ENCODE results near the gene DRC1. TPM values are rescaled to one million over a fixed set of nuclear protein-coding genes. Genes with fewer than 3 reads are reported as not detected.

The DRC1 gene
- total RNA-seq, 2 experiments from 2014 or later = not detected

DNA sequence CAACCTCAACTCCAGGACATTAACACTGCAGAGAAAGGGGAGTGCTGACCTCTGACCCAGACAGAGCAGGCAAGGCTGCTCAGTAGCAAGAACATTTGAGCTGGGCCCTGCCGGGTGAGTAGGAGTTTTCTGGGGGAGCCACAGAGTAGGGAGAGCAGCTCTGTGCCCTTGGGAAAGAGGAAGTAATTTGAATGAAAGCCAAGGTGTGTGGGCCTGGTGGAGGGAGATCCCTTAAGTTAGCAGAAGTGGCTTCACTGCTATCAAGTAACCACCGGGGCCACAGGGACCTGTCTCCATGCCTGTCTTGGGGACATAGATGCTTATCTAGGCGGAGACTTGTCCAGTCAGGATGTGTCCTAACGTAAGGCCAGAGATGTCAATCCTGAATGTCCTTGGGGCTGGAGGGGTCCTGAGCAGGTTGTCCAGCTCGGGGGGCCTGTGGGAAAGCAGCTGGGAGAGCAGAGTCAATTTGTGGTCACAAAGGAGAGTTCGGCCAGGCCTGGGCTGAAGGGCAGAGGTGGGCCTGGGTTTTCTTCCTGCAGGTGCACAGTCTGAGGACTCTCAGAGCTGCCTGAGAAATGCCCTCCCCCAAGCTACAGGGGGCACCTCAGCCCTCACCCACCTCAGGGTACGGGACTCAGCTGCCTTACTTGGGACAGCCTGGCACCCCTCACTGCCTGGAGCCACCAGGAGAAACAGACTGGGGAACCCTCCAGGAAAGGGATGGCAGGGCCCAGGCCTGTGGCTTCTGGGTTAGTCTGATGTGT lies 91.2 kb downstream of the DRC1 start:
- Histone ChIP-seq H3K79me2 (ENCODE audit: insufficient read depth, low read depth, low read length) (no peaks in the 10 kb centered on the region), H3K4me2 (ENCODE audit: low read length) (no peak overlapping the region), H2AFZ (ENCODE audit: low read length) (no peak overlapping the region), H3K9me3 (ENCODE audit: low read length) (no peaks in the 10 kb centered on the region), H3K4me1 (ENCODE audit: insufficient read depth, low read length, poor library complexity, severe bottlenecking) (no peaks in the 10 kb centered on the region), H3K9me2 (ENCODE audit: insufficient read depth, low read length) (no peaks in the 10 kb centered on the region), H3K27ac (ENCODE audit: low read depth, low read length, poor library complexity, severe bottlenecking) (no peak overlapping the region), H3K4me3 (ENCODE audit: low read depth, low read length, poor library complexity, severe bottlenecking) (no peak overlapping the region), H3K36me3 (ENCODE audit: insufficient read depth, low read length) (no peaks in the 10 kb centered on the region), H4K20me1 (ENCODE audit: insufficient read depth, low read length) (no peaks in the 10 kb centered on the region)
- BruUV-seq (replicated peaks) = no TSS peak
- ChIA-PET POLR2A (no interaction called here), CTCF (ENCODE audit: unreplicated experiment) (no interaction called here)
- DNase-seq (ENCODE audit: low spot score) = no peak
- intact Hi-C loops (cut with micrococcal nuclease; ENCODE audit: unreplicated experiment) = no loop called here
- TF ChIP-seq EZH2phosphoT487 (IDR thresholded peaks at IDR 0.05; ENCODE audit: borderline replicate concordance, low read depth, low read length) = no peak
- TF ChIP-seq, protein P1, sequence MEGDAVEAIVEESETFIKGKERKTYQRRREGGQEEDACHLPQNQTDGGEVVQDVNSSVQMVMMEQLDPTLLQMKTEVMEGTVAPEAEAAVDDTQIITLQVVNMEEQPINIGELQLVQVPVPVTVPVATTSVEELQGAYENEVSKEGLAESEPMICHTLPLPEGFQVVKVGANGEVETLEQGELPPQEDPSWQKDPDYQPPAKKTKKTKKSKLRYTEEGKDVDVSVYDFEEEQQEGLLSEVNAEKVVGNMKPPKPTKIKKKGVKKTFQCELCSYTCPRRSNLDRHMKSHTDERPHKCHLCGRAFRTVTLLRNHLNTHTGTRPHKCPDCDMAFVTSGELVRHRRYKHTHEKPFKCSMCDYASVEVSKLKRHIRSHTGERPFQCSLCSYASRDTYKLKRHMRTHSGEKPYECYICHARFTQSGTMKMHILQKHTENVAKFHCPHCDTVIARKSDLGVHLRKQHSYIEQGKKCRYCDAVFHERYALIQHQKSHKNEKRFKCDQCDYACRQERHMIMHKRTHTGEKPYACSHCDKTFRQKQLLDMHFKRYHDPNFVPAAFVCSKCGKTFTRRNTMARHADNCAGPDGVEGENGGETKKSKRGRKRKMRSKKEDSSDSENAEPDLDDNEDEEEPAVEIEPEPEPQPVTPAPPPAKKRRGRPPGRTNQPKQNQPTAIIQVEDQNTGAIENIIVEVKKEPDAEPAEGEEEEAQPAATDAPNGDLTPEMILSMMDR (conservative IDR thresholded peaks at IDR 0.05; ENCODE audit: low read length) = no peak

DNA sequence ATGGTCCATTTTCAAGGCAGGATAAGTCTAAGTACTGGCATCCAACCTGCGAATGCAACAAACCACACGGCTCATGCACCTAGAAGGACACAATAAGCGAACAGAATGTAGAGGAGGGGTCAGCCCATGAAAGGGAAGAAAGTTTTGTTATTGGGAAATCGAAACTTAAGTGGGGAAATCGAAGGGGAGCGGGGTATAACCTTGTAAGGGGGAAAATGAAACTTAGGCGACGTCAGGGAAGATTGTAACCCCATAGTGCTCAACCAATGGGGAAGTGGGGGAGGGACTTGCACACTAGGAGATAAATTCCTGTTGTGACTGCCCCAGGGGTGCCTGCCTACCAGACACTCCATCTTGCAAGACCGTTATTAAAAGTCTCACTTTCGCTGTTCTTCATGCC lies 91.8 kb downstream of the DRC1 start:
- POLR2A ChIA-PET = no interaction called here
- Histone ChIP-seq H3K36me3 (ENCODE audit: insufficient read depth, low read length) (no peaks in the 10 kb centered on the region), H3K4me2 (ENCODE audit: low read length) (no peak overlapping the region), H2AFZ (ENCODE audit: low read length) (no peak overlapping the region), H3K79me2 (ENCODE audit: insufficient read depth, low read depth, low read length) (no peaks in the 10 kb centered on the region), H3K4me1 (ENCODE audit: insufficient read depth, low read length, poor library complexity, severe bottlenecking) (no peaks in the 10 kb centered on the region), H3K9me3 (ENCODE audit: low read length) (no peaks in the 10 kb centered on the region), H3K27ac (ENCODE audit: low read depth, low read length, poor library complexity, severe bottlenecking) (no peak overlapping the region), H3K4me3 (ENCODE audit: low read depth, low read length, poor library complexity, severe bottlenecking) (no peak overlapping the region), H3K9me2 (ENCODE audit: insufficient read depth, low read length) (no peaks in the 10 kb centered on the region), H4K20me1 (ENCODE audit: insufficient read depth, low read length) (no peaks in the 10 kb centered on the region)
- BruUV-seq (replicated peaks) = no TSS peak
- TF ChIP-seq EZH2phosphoT487 (IDR thresholded peaks at IDR 0.05; ENCODE audit: borderline replicate concordance, low read depth, low read length) = no peak
- TF ChIP-seq, protein P1 (conservative IDR thresholded peaks at IDR 0.05; ENCODE audit: low read length) = no peak
- DNase-seq (ENCODE audit: low spot score) = no peak
- CTCF ChIA-PET (ENCODE audit: unreplicated experiment) = no interaction called here
- intact Hi-C loops (cut with micrococcal nuclease; ENCODE audit: unreplicated experiment) = no loop called here

DNA sequence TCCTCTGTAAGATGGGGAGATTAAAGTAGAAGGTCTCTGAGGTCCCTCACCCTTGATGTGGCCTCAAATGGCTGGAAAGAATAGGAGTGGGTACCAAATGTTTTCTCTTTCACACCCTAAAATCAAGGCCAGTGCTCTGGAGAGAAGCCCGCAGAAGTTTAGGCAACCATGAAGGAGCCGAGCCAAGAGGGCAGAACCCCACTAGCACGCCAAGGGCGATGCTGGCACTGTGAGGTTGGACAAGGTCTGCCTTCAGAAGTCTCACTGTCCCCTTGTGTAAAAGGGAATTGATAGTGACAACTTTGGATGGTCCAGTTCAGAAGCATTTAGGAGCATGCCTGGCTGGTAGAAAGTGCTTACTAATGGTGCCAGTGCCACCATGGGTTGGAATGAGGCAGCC lies 92.5 kb downstream of the DRC1 start:
- no peak overlapping the region for H3K4me3 ChIP-seq (ENCODE audit: low read depth, low read length, poor library complexity, severe bottlenecking)
- H3K36me3 ChIP-seq (ENCODE audit: insufficient read depth, low read length) = no peaks in the 10 kb centered on the region
- no TSS peak for BruUV-seq (replicated peaks)
- H3K27ac ChIP-seq (ENCODE audit: low read depth, low read length, poor library complexity, severe bottlenecking) = no peak overlapping the region
- H4K20me1 ChIP-seq (ENCODE audit: insufficient read depth, low read length) = no peaks in the 10 kb centered on the region
- H3K79me2 ChIP-seq (ENCODE audit: insufficient read depth, low read depth, low read length) = no peaks in the 10 kb centered on the region
- H3K9me3 ChIP-seq (ENCODE audit: low read length) = no peaks in the 10 kb centered on the region
- H2AFZ ChIP-seq (ENCODE audit: low read length) = no peak overlapping the region
- ChIA-PET CTCF (ENCODE audit: unreplicated experiment) (no interaction called here), POLR2A (no interaction called here)
- intact Hi-C loops (cut with micrococcal nuclease; ENCODE audit: unreplicated experiment) = no loop called here
- H3K4me1 ChIP-seq (ENCODE audit: insufficient read depth, low read length, poor library complexity, severe bottlenecking) = no peaks in the 10 kb centered on the region
- TF ChIP-seq EZH2phosphoT487 (IDR thresholded peaks at IDR 0.05; ENCODE audit: borderline replicate concordance, low read depth, low read length) = no peak
- TF ChIP-seq, protein P1 (conservative IDR thresholded peaks at IDR 0.05; ENCODE audit: low read length) = no peak
- H3K4me2 ChIP-seq (ENCODE audit: low read length) = no peak overlapping the region
- no peak for DNase-seq (ENCODE audit: low spot score)
- H3K9me2 ChIP-seq (ENCODE audit: insufficient read depth, low read length) = no peaks in the 10 kb centered on the region
